Measurements from ENCODE around the gene SLCO4C1. TPM values are rescaled to one million over a fixed set of nuclear protein-coding genes. Genes with fewer than 3 reads are reported as not detected.

SLCO4C1 gene
- total RNA-seq, 1 donor from 2014 or later = 0.23 TPM

DNA sequence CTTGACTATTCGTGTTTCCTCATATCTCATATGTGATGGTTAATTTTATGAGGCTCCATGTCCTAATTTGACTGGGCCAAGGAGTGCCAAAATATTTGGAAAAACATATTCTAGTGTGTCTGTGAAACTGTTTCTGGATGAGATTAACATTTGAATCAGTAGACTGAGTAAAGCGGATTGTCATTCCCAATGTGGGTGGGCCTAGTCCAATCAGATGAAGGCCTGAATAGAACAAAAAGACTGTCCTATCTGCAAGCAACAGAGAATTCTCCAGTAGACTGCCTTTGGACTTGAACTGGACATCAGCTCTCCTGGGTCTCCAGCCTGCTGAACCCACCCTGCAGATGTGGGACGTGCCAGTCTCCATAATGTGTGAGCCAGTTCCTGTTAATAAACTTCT, 13.5 kb upstream of the SLCO4C1 start:
- Histone ChIP-seq H3K27ac (ENCODE audit: low read depth, low read length) (no peak overlapping the region), H4K20me1 (ENCODE audit: insufficient read depth, low read length) (no peaks in the 10 kb centered on the region), H3K27me3 (ENCODE audit: insufficient read depth, low read length) (no peaks in the 10 kb centered on the region), H3K79me2 (ENCODE audit: insufficient read depth, low read length) (no peaks in the 10 kb centered on the region), H3K4me3 (ENCODE audit: insufficient read depth, low read depth, low read length) (no peak overlapping the region), H3K9ac (ENCODE audit: low read length) (no peak overlapping the region), H3K36me3 (ENCODE audit: insufficient read depth, low read length) (no peaks in the 10 kb centered on the region), H3K4me2 (ENCODE audit: low read length) (no peak overlapping the region), H3K9me3 (ENCODE audit: insufficient read depth, low read depth, low read length) (no peaks in the 10 kb centered on the region), H2AFZ (ENCODE audit: low read depth, low read length) (no peak overlapping the region), H3K4me1 (ENCODE audit: insufficient read depth, low read length) (no peaks in the 10 kb centered on the region)
- TF ChIP-seq EZH2 (IDR thresholded peaks at IDR 0.05; ENCODE audit: insufficient read depth, low read length) = no peak
- TF ChIP-seq, protein P1, sequence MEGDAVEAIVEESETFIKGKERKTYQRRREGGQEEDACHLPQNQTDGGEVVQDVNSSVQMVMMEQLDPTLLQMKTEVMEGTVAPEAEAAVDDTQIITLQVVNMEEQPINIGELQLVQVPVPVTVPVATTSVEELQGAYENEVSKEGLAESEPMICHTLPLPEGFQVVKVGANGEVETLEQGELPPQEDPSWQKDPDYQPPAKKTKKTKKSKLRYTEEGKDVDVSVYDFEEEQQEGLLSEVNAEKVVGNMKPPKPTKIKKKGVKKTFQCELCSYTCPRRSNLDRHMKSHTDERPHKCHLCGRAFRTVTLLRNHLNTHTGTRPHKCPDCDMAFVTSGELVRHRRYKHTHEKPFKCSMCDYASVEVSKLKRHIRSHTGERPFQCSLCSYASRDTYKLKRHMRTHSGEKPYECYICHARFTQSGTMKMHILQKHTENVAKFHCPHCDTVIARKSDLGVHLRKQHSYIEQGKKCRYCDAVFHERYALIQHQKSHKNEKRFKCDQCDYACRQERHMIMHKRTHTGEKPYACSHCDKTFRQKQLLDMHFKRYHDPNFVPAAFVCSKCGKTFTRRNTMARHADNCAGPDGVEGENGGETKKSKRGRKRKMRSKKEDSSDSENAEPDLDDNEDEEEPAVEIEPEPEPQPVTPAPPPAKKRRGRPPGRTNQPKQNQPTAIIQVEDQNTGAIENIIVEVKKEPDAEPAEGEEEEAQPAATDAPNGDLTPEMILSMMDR (IDR thresholded peaks at IDR 0.05; ENCODE audit: insufficient read depth, low read depth, low read length) = no peak
- Mint-ChIP-seq H3K9me3 (ENCODE audit: unreplicated experiment) (no peaks in the 10 kb centered on the region), H3K4me1 (ENCODE audit: low read depth, unreplicated experiment) (no peaks in the 10 kb centered on the region), H3K36me3 (ENCODE audit: low read depth, unreplicated experiment) (no peaks in the 10 kb centered on the region), H3K27me3 (ENCODE audit: low read depth, unreplicated experiment) (no peaks in the 10 kb centered on the region), H3K27ac (ENCODE audit: unreplicated experiment) (no peak overlapping the region), H3K4me3 (ENCODE audit: unreplicated experiment) (no peak overlapping the region)
- FAIRE-seq (no peak), DNase-seq (ENCODE audit: low read depth) (no peak)

DNA sequence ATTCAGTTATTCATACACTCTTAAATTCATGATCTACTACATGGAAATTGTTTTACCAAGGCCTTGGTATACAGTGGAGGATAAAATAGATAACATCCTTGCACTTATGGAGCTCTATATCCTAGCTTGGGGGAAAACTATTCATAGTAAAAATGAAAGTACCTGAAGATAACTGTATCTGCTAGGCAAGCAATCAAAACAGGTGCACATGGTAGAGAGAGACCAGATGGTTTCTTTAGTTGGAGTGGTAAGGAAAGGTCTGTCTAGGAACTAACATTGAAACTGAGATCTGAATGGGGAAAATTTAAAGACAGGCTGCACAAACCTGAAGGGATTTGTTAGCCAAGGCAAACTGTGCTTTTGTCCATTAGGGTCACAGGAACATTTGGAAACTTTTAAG, 11.1 kb upstream of the SLCO4C1 start:
- Histone ChIP-seq H3K27ac (ENCODE audit: low read depth, low read length) (no peak overlapping the region), H4K20me1 (ENCODE audit: insufficient read depth, low read length) (no peaks in the 10 kb centered on the region), H3K36me3 (ENCODE audit: insufficient read depth, low read length) (no peaks in the 10 kb centered on the region), H3K27me3 (ENCODE audit: insufficient read depth, low read length) (no peaks in the 10 kb centered on the region), H3K4me1 (ENCODE audit: insufficient read depth, low read length) (no peaks in the 10 kb centered on the region), H3K4me2 (ENCODE audit: low read length) (no peak overlapping the region), H2AFZ (ENCODE audit: low read depth, low read length) (no peak overlapping the region), H3K4me3 (ENCODE audit: insufficient read depth, low read depth, low read length) (no peak overlapping the region), H3K79me2 (ENCODE audit: insufficient read depth, low read length) (no peaks in the 10 kb centered on the region), H3K9me3 (ENCODE audit: insufficient read depth, low read depth, low read length) (no peaks in the 10 kb centered on the region), H3K9ac (ENCODE audit: low read length) (no peak overlapping the region)
- Mint-ChIP-seq H3K9me3 (ENCODE audit: unreplicated experiment) (no peaks in the 10 kb centered on the region), H3K27ac (ENCODE audit: unreplicated experiment) (no peak overlapping the region), H3K4me1 (ENCODE audit: low read depth, unreplicated experiment) (no peaks in the 10 kb centered on the region), H3K36me3 (ENCODE audit: low read depth, unreplicated experiment) (no peaks in the 10 kb centered on the region), H3K4me3 (ENCODE audit: unreplicated experiment) (no peak overlapping the region), H3K27me3 (ENCODE audit: low read depth, unreplicated experiment) (no peaks in the 10 kb centered on the region)
- no peak for TF ChIP-seq EZH2 (IDR thresholded peaks at IDR 0.05; ENCODE audit: insufficient read depth, low read length)
- TF ChIP-seq, protein P1 (IDR thresholded peaks at IDR 0.05; ENCODE audit: insufficient read depth, low read depth, low read length) = no peak
- FAIRE-seq (no peak), DNase-seq (ENCODE audit: low read depth) (no peak)

DNA sequence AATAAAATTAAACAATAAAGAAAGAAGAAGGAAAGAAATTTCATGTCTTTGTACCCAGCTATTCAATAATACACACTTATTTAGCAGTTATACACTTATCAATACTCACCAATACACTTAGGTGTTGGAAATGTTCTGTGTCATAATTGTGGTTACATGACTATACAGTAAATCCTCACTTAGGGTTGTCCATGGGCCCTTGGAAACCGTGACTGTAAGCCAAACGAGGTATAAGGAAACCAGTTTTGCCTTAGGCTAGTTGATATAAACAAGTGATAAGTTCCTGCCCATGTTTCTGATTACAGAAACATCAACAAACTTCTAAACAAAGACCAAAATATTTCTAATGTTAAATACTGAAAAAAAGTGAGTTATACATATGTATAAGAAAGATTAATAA, 10.0 kb upstream of the SLCO4C1 start:
- DNase-seq (ENCODE audit: low read depth) = no peak
- no peak overlapping the region for H3K4me3 ChIP-seq (ENCODE audit: insufficient read depth, low read depth, low read length)
- TF ChIP-seq EZH2 (IDR thresholded peaks at IDR 0.05; ENCODE audit: insufficient read depth, low read length) = no peak
- TF ChIP-seq, protein P1 (IDR thresholded peaks at IDR 0.05; ENCODE audit: insufficient read depth, low read depth, low read length) = no peak
- no peaks in the 10 kb centered on the region for H4K20me1 ChIP-seq (ENCODE audit: insufficient read depth, low read length)
- no peaks in the 10 kb centered on the region for H3K4me1 Mint-ChIP-seq (ENCODE audit: low read depth, unreplicated experiment)
- no peak overlapping the region for H3K4me3 Mint-ChIP-seq (ENCODE audit: unreplicated experiment)
- H3K9me3 ChIP-seq (ENCODE audit: insufficient read depth, low read depth, low read length) = no peaks in the 10 kb centered on the region
- H3K79me2 ChIP-seq (ENCODE audit: insufficient read depth, low read length) = no peaks in the 10 kb centered on the region
- H3K4me2 ChIP-seq (ENCODE audit: low read length) = no peak overlapping the region
- H3K4me1 ChIP-seq (ENCODE audit: insufficient read depth, low read length) = no peaks in the 10 kb centered on the region
- H3K27me3 Mint-ChIP-seq (ENCODE audit: low read depth, unreplicated experiment) = no peaks in the 10 kb centered on the region
- H3K27me3 ChIP-seq (ENCODE audit: insufficient read depth, low read length) = no peaks in the 10 kb centered on the region
- H3K27ac Mint-ChIP-seq (ENCODE audit: unreplicated experiment) = no peak overlapping the region
- no peak overlapping the region for H3K27ac ChIP-seq (ENCODE audit: low read depth, low read length)
- H3K9me3 Mint-ChIP-seq (ENCODE audit: unreplicated experiment) = no peaks in the 10 kb centered on the region
- no peak overlapping the region for H3K9ac ChIP-seq (ENCODE audit: low read length)
- H2AFZ ChIP-seq (ENCODE audit: low read depth, low read length) = no peak overlapping the region
- H3K36me3 ChIP-seq (ENCODE audit: insufficient read depth, low read length) = no peaks in the 10 kb centered on the region
- FAIRE-seq = no peak
- H3K36me3 Mint-ChIP-seq (ENCODE audit: low read depth, unreplicated experiment) = no peaks in the 10 kb centered on the region

Measured in astrocyte (in vitro differentiated cells and primary cell).